HepG2 (cell line): ENCODE measurements around the gene PPDPF. TPM values are rescaled to one million over a fixed set of nuclear protein-coding genes. Genes with fewer than 3 reads are reported as not detected.
A peak's percentile ranks its signal among the peaks of the same experiment; 100 is the strongest.

Experiments used
- AGO1 ChIP-seq: fragments of 200-400 bp; formaldehyde crosslinking; IDR thresholded peaks from 2 replicates; pipeline ENCODE4 v1.6.1; 2017; ENCODE audit warnings: mild to moderate bottlenecking, low read depth, low read length, moderate library complexity; ENCODE audit not compliant: poor library complexity, severe bottlenecking
- ATRX ChIP-seq: sonication (generic); formaldehyde crosslinking; IDR thresholded peaks from 2 replicates; pipeline ENCODE4 v1.4.0; 2020; ENCODE audit warnings: missing genetic modification reagents, borderline replicate concordance
- BCL3 ChIP-seq: sonication (generic); formaldehyde crosslinking; IDR thresholded peaks from 2 replicates; pipeline ENCODE4 v1.5.1; 2020; ENCODE audit warnings: mild to moderate bottlenecking, missing genetic modification reagents, moderate library complexity
- CHCHD3 ChIP-seq: sonication (generic); formaldehyde crosslinking; IDR thresholded peaks from 2 replicates; pipeline ENCODE4 v1.8.0; 2022; ENCODE audit warnings: mild to moderate bottlenecking, missing genetic modification reagents, moderate library complexity
- HNRNPH1 ChIP-seq: fragments of 200-400 bp; formaldehyde crosslinking; optimal IDR thresholded peaks from 2 replicates; pipeline ENCODE3; 2017; ENCODE audit warnings: mild to moderate bottlenecking, low read depth, low read length
- IRF9 ChIP-seq: sonication (generic); formaldehyde crosslinking; IDR thresholded peaks from 2 replicates; pipeline ENCODE4 v1.8.0; 2022; ENCODE audit warnings: missing genetic modification reagents, mild to moderate bottlenecking, borderline replicate concordance
- KDM6A ChIP-seq: IDR thresholded peaks from 2 replicates; pipeline ENCODE4 v1.6.1; 2016; ENCODE audit warnings: low read depth
- MAFG ChIP-seq: sonication (generic); formaldehyde crosslinking; IDR thresholded peaks from 2 replicates; pipeline ENCODE4 v1.5.1; 2020; ENCODE audit warnings: mild to moderate bottlenecking, missing genetic modification reagents
- MEF2D ChIP-seq: sonication (generic); formaldehyde crosslinking; IDR thresholded peaks from 2 replicates; pipeline ENCODE4 v1.5.1; 2020; ENCODE audit warnings: mild to moderate bottlenecking, missing genetic modification reagents
- NFE2L1 ChIP-seq: sonication (generic); formaldehyde crosslinking; IDR thresholded peaks from 2 replicates; pipeline ENCODE4 v1.4.0; 2020; ENCODE audit warnings: missing genetic modification reagents, mild to moderate bottlenecking, borderline replicate concordance
- NFIC ChIP-seq: IDR thresholded peaks from 2 replicates; pipeline ENCODE4 v1.6.1; 2012; ENCODE audit warnings: mild to moderate bottlenecking, low read length, inconsistent platforms
- ONECUT2 ChIP-seq: sonication (generic); formaldehyde crosslinking; IDR thresholded peaks from 2 replicates; pipeline ENCODE4 v1.4.0; 2020; ENCODE audit warnings: missing genetic modification reagents
- PREB ChIP-seq: sonication (generic); formaldehyde crosslinking; IDR thresholded peaks from 2 replicates; pipeline ENCODE4 v1.4.0; 2020; ENCODE audit warnings: missing genetic modification reagents
- RNF2 ChIP-seq: fragments of 450-650 bp; conservative IDR thresholded peaks from 2 replicates; pipeline ENCODE4 v1.6.1; 2016; ENCODE audit warnings: low read depth
- RNF219 ChIP-seq: sonication (generic); formaldehyde crosslinking; IDR thresholded peaks from 2 replicates; pipeline ENCODE4 v1.5.0; 2020; ENCODE audit warnings: mild to moderate bottlenecking, missing genetic modification reagents
- TRIM24 ChIP-seq: sonication (generic); formaldehyde crosslinking; IDR thresholded peaks from 2 replicates; pipeline ENCODE4 v1.8.0; 2022; ENCODE audit warnings: mild to moderate bottlenecking, missing genetic modification reagents
- ZBTB10 ChIP-seq: sonication (generic); formaldehyde crosslinking; IDR thresholded peaks from 2 replicates; pipeline ENCODE4 v1.4.0; 2020; ENCODE audit warnings: missing genetic modification reagents, borderline replicate concordance
- ZNF207 ChIP-seq: fragments of 450-650 bp; IDR thresholded peaks from 2 replicates; pipeline ENCODE4 v1.6.1; 2016; ENCODE audit warnings: antibody characterized with exemption, borderline replicate concordance
- ZNF430 ChIP-seq: sonication (generic); formaldehyde crosslinking; IDR thresholded peaks from 2 replicates; pipeline ENCODE4 v1.9.0; 2021; ENCODE audit warnings: mild to moderate bottlenecking, missing genetic modification reagents
- ZNF850 ChIP-seq: sonication (generic); formaldehyde crosslinking; conservative IDR thresholded peaks from 2 replicates; pipeline ENCODE4 v1.9.0; 2021; ENCODE audit warnings: mild to moderate bottlenecking, missing genetic modification reagents
- ZSCAN12 ChIP-seq: sonication (generic); formaldehyde crosslinking; IDR thresholded peaks from 2 replicates; pipeline ENCODE4 v1.9.0; 2021; ENCODE audit warnings: mild to moderate bottlenecking, missing genetic modification reagents
- ZSCAN21 ChIP-seq: sonication (generic); formaldehyde crosslinking; IDR thresholded peaks from 2 replicates; pipeline ENCODE4 v1.8.0; 2022; ENCODE audit warnings: mild to moderate bottlenecking, missing genetic modification reagents, moderate library complexity, borderline replicate concordance
- polyA plus RNA-seq, 8 experiments: library from polyadenylated mRNA; depleted of rRNA in 3 of 8; stranded (reverse) in 7 of 8; unstranded in 1 of 8; fragments of >200 nt; fragmentation: Illumina TruSeq in 4 of 8; extraction: Trizol in 4 of 8; gene quantifications; 2 replicates each; pipeline versions ENCODE4 v1.2.1 to v1.2.3, GENCODE V29; 2011 to 2016; ENCODE audit warnings: low read depth in 4 of 8, missing spikeins in 1 of 8, mixed read lengths in 1 of 8; ENCODE audit not compliant: insufficient read depth in 1 of 8
- total RNA-seq, 5 experiments: library from RNA; depleted of rRNA; stranded (reverse); fragments of >200 nt; fragmentation: Illumina TruSeq; extraction: Trizol; gene quantifications; 2 replicates each; pipeline ENCODE4 v1.2.3, GENCODE V29; 2016; ENCODE audit warnings: low read depth in 1 of 5

Gene PPDPF
- total and polyA plus RNA-seq, 2 of the 13 experiments (the other 11 are each of a cell fraction or from before 2014, with no cell fraction given) = 1.8 to 7.0 TPM

GRCh38 chr20:63544241-63544957, 23.8 kb downstream of the PPDPF start (continued):
- no peak for TF ChIP-seq NFE2L1 (CRISPR knock-in tag)
- no peak for TF ChIP-seq HNRNPH1
- no peak for TF ChIP-seq ZBTB10 (CRISPR knock-in tag)
- no peak for TF ChIP-seq CHCHD3 (CRISPR knock-in tag)
- TF ChIP-seq IRF9 (CRISPR knock-in tag) = no peak; the same call in 1 of the 2 replicates
- peak; percentile 43; the same call in 1 of the 2 replicates for TF ChIP-seq MEF2D (CRISPR knock-in tag)
- peak; percentile 51; the same call in 1 of the 2 replicates for TF ChIP-seq KDM6A (CRISPR knock-in tag)
- TF ChIP-seq RNF219 (CRISPR knock-in tag) = no peak
- TF ChIP-seq BCL3 = no peak
- TF ChIP-seq ZNF207 = no peak
- TF ChIP-seq AGO1 = no peak
- TF ChIP-seq ZSCAN21 = no peak
- TF ChIP-seq ZSCAN12 (CRISPR knock-in tag) = no peak
- TF ChIP-seq TRIM24 (CRISPR knock-in tag) = peak; percentile 59; the same call in 1 of the 2 replicates
- no peak for TF ChIP-seq NFIC
- TF ChIP-seq ONECUT2 (CRISPR knock-in tag) = no peak
- TF ChIP-seq RNF2 = 0 out of 2 replicates have a peak, but pooled peaks have one; percentile 24
- no peak for TF ChIP-seq MAFG (CRISPR knock-in tag)
- no peak for TF ChIP-seq ZNF850 (CRISPR knock-in tag)
- TF ChIP-seq ZNF430 (CRISPR knock-in tag) = peak; percentile 27; the same call in 1 of the 2 replicates
- no peak for TF ChIP-seq PREB (CRISPR knock-in tag)
- no peak for TF ChIP-seq ATRX (CRISPR knock-in tag)
